Panc1 (cell line): Measurements from ENCODE around the gene FKBP5. TPM values are rescaled to one million over a fixed set of nuclear protein-coding genes. Genes with fewer than 3 reads are reported as not detected.

Experiments used
- ATAC-seq: fragments of 200-7000 bp; cut with Tn5 transposase; 2 replicates; pipeline ENCODE4 v1.9.1; 2020; ENCODE audit warnings: mild to moderate bottlenecking, moderate library complexity
- BruUV-seq: library from RNA; stranded (reverse); fragments of 400-500 nt; replicated peaks from 2 replicates; lab custom pipeline; 2021; lab: Mats Ljungman, UMichigan
- CTCF ChIA-PET: fragments of 300-600 bp; sonication (Branson Sonifier 250); formaldehyde crosslinking; loops from one replicate; lab custom pipeline; 2022; ENCODE audit warnings: antibody characterized with exemption; lab: Charles Lee
- POLR2A ChIA-PET: fragments of 300-600 bp; sonication (Branson Sonifier 250); formaldehyde crosslinking; loops from one replicate; lab custom pipeline; 2022; ENCODE audit warnings: antibody characterized with exemption; lab: Charles Lee
- DNase-seq: peaks from one replicate; pipeline ENCODE4 v3.0.0-alpha.2; 2010; ENCODE audit warnings: low read depth, low spot score
- H3K27ac ChIP-seq: 2 replicates; pipeline ENCODE4 v1.5.1; 2011; ENCODE audit warnings: mild to moderate bottlenecking, low read length, inconsistent platforms
- H3K27me3 ChIP-seq: fragments of 200-500 bp; sonication (Bioruptor generic); 2 replicates; pipeline ENCODE4 v1.6.0; 2014; ENCODE audit warnings: low read length, inconsistent platforms; ENCODE audit not compliant: control insufficient read depth, insufficient read depth
- H3K36me3 ChIP-seq: fragments of 200-500 bp; sonication (Bioruptor generic); 2 replicates; pipeline ENCODE4 v1.5.1; 2014; ENCODE audit warnings: inconsistent platforms, mild to moderate bottlenecking, low read length, moderate library complexity; ENCODE audit not compliant: control insufficient read depth, insufficient read depth
- H3K4me1 ChIP-seq: 2 replicates; pipeline ENCODE4 v1.5.1; 2011; ENCODE audit warnings: inconsistent platforms, mild to moderate bottlenecking, low read length, moderate library complexity; ENCODE audit not compliant: control insufficient read depth, insufficient read depth
- H3K4me3 ChIP-seq, 2 experiments: 2 replicates each; pipeline ENCODE4 v1.5.1; 2011 to 2012; ENCODE audit warnings: low read depth in 2 of 2, low read length in 2 of 2, mild to moderate bottlenecking in 2 of 2, inconsistent platforms in 1 of 2, moderate library complexity in 1 of 2
- H3K9me3 ChIP-seq: fragments of 200-500 bp; sonication (Bioruptor generic); 2 replicates; pipeline ENCODE4 v1.5.1; 2014; ENCODE audit warnings: low read depth, mild to moderate bottlenecking, inconsistent platforms, low read length, moderate library complexity; ENCODE audit not compliant: control insufficient read depth, insufficient read depth
- CTCF ChIP-seq: fragments of 450-650 bp; IDR thresholded peaks from 2 replicates; pipeline ENCODE4 v1.5.1; 2017; ENCODE audit warnings: mild to moderate bottlenecking
- POLR2AphosphoS5 ChIP-seq: IDR thresholded peaks from 2 replicates; pipeline ENCODE4 v1.6.1; 2012; ENCODE audit warnings: mild to moderate bottlenecking, low read depth, low read length, moderate library complexity
- REST ChIP-seq, 2 experiments: IDR thresholded peaks; 2 replicates each; pipeline ENCODE4 v1.6.1; 2011 to 2012; ENCODE audit warnings: low read depth in 2 of 2, control low read depth in 1 of 2, low read length in 1 of 2, mild to moderate bottlenecking in 1 of 2, moderate library complexity in 1 of 2; ENCODE audit not compliant: insufficient read depth in 1 of 2
- SIN3A ChIP-seq: IDR thresholded peaks from 2 replicates; pipeline ENCODE4 v1.6.1; 2012; ENCODE audit warnings: low read depth, mild to moderate bottlenecking, low read length, moderate library complexity, borderline replicate concordance; ENCODE audit not compliant: insufficient read depth
- TCF7L2 ChIP-seq: IDR thresholded peaks from 2 replicates; pipeline ENCODE4 v1.6.1; 2011; ENCODE audit warnings: mild to moderate bottlenecking, low read depth, low read length, inconsistent platforms
- in situ Hi-C: cut with HindIII; loops from 2 replicates; pipeline ENCODE4 v1.10.0; 2016; ENCODE audit warnings: low sequenced_read_pairs, low pct_unique_long_range_greater_than_20kb
- intact Hi-C: fragments of 100-400 bp; cut with micrococcal nuclease; formaldehyde crosslinking; loops from one replicate; pipeline ENCODE4 v1.10.0; 2022; ENCODE audit not compliant: unreplicated experiment
- total RNA-seq: library from RNA; stranded (reverse); gene quantifications from one replicate; pipeline ENCODE4 v1.2.1, GENCODE V29; 2021; ENCODE audit not compliant: unreplicated experiment

The FKBP5 gene
- total RNA-seq, 1 experiment from 2014 or later = 25.2 TPM

GRCh38 chr6:35728683-35729678 lies 40.3 kb upstream of the FKBP5 start:
- peak overlapping the region in 1 of 2 experiments; percentile 77; a peak in 2 of 4 replicates for H3K4me3 ChIP-seq
- TF ChIP-seq SIN3A (no peak), POLR2AphosphoS5 (no peak), TCF7L2 (no peak), REST (IDR thresholded peaks at IDR 0.05; ENCODE audit: insufficient read depth in 1 of 2, low read depth in 2 of 2, low read length in 1 of 2) (no peak), CTCF (no peak)
- ChIA-PET POLR2A (no interaction called here), CTCF (no interaction called here)
- in situ Hi-C loops = no loop called here
- H3K36me3 ChIP-seq = no peaks in the 10 kb centered on the region
- intact Hi-C loops = no loop called here
- peak overlapping the region; percentile 61; the same call in 1 of the 2 replicates for H3K27ac ChIP-seq
- no peaks in the 10 kb centered on the region for H3K27me3 ChIP-seq
- H3K9me3 ChIP-seq = no peaks in the 10 kb centered on the region
- BruUV-seq = no TSS peak
- DNase-seq (no peak), ATAC-seq (no peak)
- H3K4me1 ChIP-seq = peaks cover 45% of the 10 kb centered on the region

GRCh38 chr6:35727935-35728682 lies 39.4 kb upstream of the FKBP5 start:
- ATAC-seq (peak; percentile 36), DNase-seq (no peak)
- no TSS peak for BruUV-seq
- Histone ChIP-seq H3K9me3 (no peaks in the 10 kb centered on the region), H3K4me3 (peak overlapping the region; percentile 60 to 77), H3K27ac (peak overlapping the region; percentile 78), H3K4me1 (peaks cover 45% of the 10 kb centered on the region), H3K36me3 (no peaks in the 10 kb centered on the region), H3K27me3 (no peaks in the 10 kb centered on the region)
- ChIA-PET POLR2A (no interaction called here), CTCF (interaction anchor here (0.6 kb wide), 1 partner anchor 15 kb away, joined by 7 read pairs; no protein-coding TSS in a partner anchor)
- intact Hi-C loops (no loop called here), in situ Hi-C loops (no loop called here)
- no peak for TF ChIP-seq POLR2AphosphoS5
- TF ChIP-seq REST (IDR thresholded peaks at IDR 0.05; ENCODE audit: insufficient read depth in 1 of 2, low read depth in 2 of 2, low read length in 1 of 2) = no peak
- TF ChIP-seq CTCF = no peak
